ENCODE measurements around the gene ACTL10.

DNA sequence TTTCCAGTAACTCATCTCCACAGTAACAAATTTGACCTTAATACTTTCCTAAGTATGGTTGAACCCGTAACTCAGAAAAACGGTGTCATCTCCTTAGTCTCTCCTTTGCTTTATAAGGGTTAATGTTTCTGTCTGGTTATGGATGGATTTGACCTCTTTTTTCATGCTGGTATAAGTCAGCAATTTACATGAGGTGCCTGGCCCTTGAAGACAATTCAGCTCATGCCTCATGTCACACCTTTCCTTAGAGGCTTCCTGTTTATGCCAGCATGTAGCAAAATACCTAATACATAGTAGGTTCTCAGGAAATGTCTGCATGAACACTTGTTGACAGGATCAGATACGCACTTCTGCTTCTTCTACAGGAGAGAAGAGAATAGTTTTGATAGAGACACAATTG, 42.3 kb upstream of the ACTL10 start:
- TF ChIP-seq CHD4 (IDR thresholded peaks at IDR 0.05; ENCODE audit: borderline replicate concordance) (no peak), RCOR1 (IDR thresholded peaks at IDR 0.05; ENCODE audit: low read depth, low read length) (no peak), POLR2A (IDR thresholded peaks at IDR 0.05; ENCODE audit: low read length) (no peak), NPAS2 (CRISPR knock-in tag; IDR thresholded peaks at IDR 0.05; ENCODE audit: borderline replicate concordance) (no peak), RAD21 (conservative IDR thresholded peaks at IDR 0.05 in 1 of 2, IDR thresholded peaks at IDR 0.05 in 1 of 2) (no peak), MYC (IDR thresholded peaks at IDR 0.05; ENCODE audit: borderline replicate concordance, low read length) (no peak), SMC3 (IDR thresholded peaks at IDR 0.05) (no peak), MAX (IDR thresholded peaks at IDR 0.05) (no peak)
- TF ChIP-seq, protein P1, sequence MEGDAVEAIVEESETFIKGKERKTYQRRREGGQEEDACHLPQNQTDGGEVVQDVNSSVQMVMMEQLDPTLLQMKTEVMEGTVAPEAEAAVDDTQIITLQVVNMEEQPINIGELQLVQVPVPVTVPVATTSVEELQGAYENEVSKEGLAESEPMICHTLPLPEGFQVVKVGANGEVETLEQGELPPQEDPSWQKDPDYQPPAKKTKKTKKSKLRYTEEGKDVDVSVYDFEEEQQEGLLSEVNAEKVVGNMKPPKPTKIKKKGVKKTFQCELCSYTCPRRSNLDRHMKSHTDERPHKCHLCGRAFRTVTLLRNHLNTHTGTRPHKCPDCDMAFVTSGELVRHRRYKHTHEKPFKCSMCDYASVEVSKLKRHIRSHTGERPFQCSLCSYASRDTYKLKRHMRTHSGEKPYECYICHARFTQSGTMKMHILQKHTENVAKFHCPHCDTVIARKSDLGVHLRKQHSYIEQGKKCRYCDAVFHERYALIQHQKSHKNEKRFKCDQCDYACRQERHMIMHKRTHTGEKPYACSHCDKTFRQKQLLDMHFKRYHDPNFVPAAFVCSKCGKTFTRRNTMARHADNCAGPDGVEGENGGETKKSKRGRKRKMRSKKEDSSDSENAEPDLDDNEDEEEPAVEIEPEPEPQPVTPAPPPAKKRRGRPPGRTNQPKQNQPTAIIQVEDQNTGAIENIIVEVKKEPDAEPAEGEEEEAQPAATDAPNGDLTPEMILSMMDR (IDR thresholded peaks at IDR 0.05): no peak

All from A549 (cell line).